H9 (cell line): ENCODE measurements around the gene IL1RN. TPM values are rescaled to one million over a fixed set of nuclear protein-coding genes. Genes with fewer than 3 reads are reported as not detected.
"Not testable (repeated sequence)": the region's sequence is repeated elsewhere in the genome, so short reads cannot be mapped to it uniquely, and the experiment has no call there.

ENCODE experiments used
- DNase-seq: peaks from one replicate; pipeline ENCODE4 v3.0.0-alpha.2; 2017
- H2AFZ ChIP-seq: one replicate; pipeline ENCODE4 v1.6.1; 2013; ENCODE audit warnings: mild to moderate bottlenecking, low read length, control low read depth, moderate library complexity
- H2AK5ac ChIP-seq: 2 replicates; pipeline ENCODE4 v1.6.1; 2013; ENCODE audit warnings: low read length, control low read depth, mixed read lengths; ENCODE audit not compliant: insufficient read length
- H2BK120ac ChIP-seq: one replicate; pipeline ENCODE4 v1.6.1; 2013; ENCODE audit warnings: low read depth, mild to moderate bottlenecking, low read length, control low read depth, inconsistent platforms; ENCODE audit not compliant: poor library complexity, severe bottlenecking
- H2BK12ac ChIP-seq: 2 replicates; pipeline ENCODE4 v1.6.1; 2013; ENCODE audit warnings: low read length, control low read depth, mixed read lengths, low read depth; ENCODE audit not compliant: insufficient read length
- H2BK15ac ChIP-seq: 2 replicates; pipeline ENCODE4 v1.6.1; 2013; ENCODE audit warnings: low read depth, low read length, control low read depth
- H2BK20ac ChIP-seq: one replicate; pipeline ENCODE4 v1.6.1; 2013; ENCODE audit warnings: low read depth, mild to moderate bottlenecking, low read length, control low read depth, inconsistent platforms; ENCODE audit not compliant: poor library complexity, severe bottlenecking
- H2BK5ac ChIP-seq: 2 replicates; pipeline ENCODE4 v1.6.1; 2013; ENCODE audit warnings: low read length, control low read depth, mixed read lengths; ENCODE audit not compliant: insufficient read length
- H3K14ac ChIP-seq: 2 replicates; pipeline ENCODE4 v1.6.1; 2013; ENCODE audit warnings: low read length, control low read depth; ENCODE audit not compliant: insufficient read depth
- H3K18ac ChIP-seq: 2 replicates; pipeline ENCODE4 v1.6.1; 2013; ENCODE audit warnings: low read depth, mild to moderate bottlenecking, mixed read lengths, low read length, control low read depth; ENCODE audit not compliant: insufficient read length
- H3K23ac ChIP-seq: 2 replicates; pipeline ENCODE4 v1.6.1; 2013; ENCODE audit warnings: low read length, control low read depth, mixed read lengths, low read depth; ENCODE audit not compliant: insufficient read length
- H3K23me2 ChIP-seq: 2 replicates; pipeline ENCODE4 v1.6.1; 2013; ENCODE audit warnings: low read depth, mild to moderate bottlenecking, mixed read lengths, low read length, control low read depth; ENCODE audit not compliant: insufficient read length, poor library complexity, severe bottlenecking
- H3K27ac ChIP-seq: 2 replicates; pipeline ENCODE4 v1.5.1; 2013; ENCODE audit warnings: low read length, control low read depth, mixed read lengths, low read depth; ENCODE audit not compliant: insufficient read length
- H3K27me3 ChIP-seq: 2 replicates; pipeline ENCODE4 v1.6.1; 2013; ENCODE audit warnings: low read length, control low read depth, inconsistent platforms; ENCODE audit not compliant: insufficient read depth
- H3K4ac ChIP-seq: 2 replicates; pipeline ENCODE4 v1.6.1; 2013; ENCODE audit warnings: low read depth, mild to moderate bottlenecking, control low read depth, inconsistent platforms, low read length, moderate library complexity
- H3K4me1 ChIP-seq: 2 replicates; pipeline ENCODE4 v1.6.1; 2013; ENCODE audit warnings: low read length, control low read depth, inconsistent platforms; ENCODE audit not compliant: insufficient read depth
- H3K4me2 ChIP-seq: 2 replicates; pipeline ENCODE4 v1.6.1; 2013; ENCODE audit warnings: low read length, control low read depth, mixed read lengths; ENCODE audit not compliant: insufficient read length, insufficient read depth
- H3K56ac ChIP-seq: 2 replicates; pipeline ENCODE4 v1.6.1; 2013; ENCODE audit warnings: low read depth, mild to moderate bottlenecking, mixed read lengths, low read length, control low read depth; ENCODE audit not compliant: insufficient read length
- H3K79me1 ChIP-seq: 2 replicates; pipeline ENCODE4 v1.6.1; 2013; ENCODE audit warnings: low read depth, mild to moderate bottlenecking, moderate library complexity, low read length, control low read depth, inconsistent platforms; ENCODE audit not compliant: insufficient read depth, poor library complexity, severe bottlenecking
- H3K79me2 ChIP-seq: 2 replicates; pipeline ENCODE4 v1.6.1; 2013; ENCODE audit warnings: low read length, control low read depth, inconsistent platforms; ENCODE audit not compliant: insufficient read depth
- H3K9ac ChIP-seq: 2 replicates; pipeline ENCODE4 v1.6.1; 2013; ENCODE audit warnings: low read length, control low read depth, mixed read lengths; ENCODE audit not compliant: insufficient read length; ENCODE audit errors: extremely low read depth
- H3K9me3 ChIP-seq: one replicate; pipeline ENCODE4 v1.6.1; 2013; ENCODE audit warnings: low read depth, low read length, inconsistent platforms; ENCODE audit not compliant: control insufficient read depth
- H3T11ph ChIP-seq: one replicate; pipeline ENCODE4 v1.6.1; 2013; ENCODE audit warnings: mild to moderate bottlenecking, low read length, control low read depth, inconsistent platforms
- H4K20me1 ChIP-seq: one replicate; pipeline ENCODE4 v1.6.1; 2013; ENCODE audit not compliant: control insufficient read depth, insufficient read length, insufficient read depth
- H4K5ac ChIP-seq: 2 replicates; pipeline ENCODE4 v1.6.1; 2013; ENCODE audit warnings: low read depth, mild to moderate bottlenecking, mixed read lengths, low read length, control low read depth; ENCODE audit not compliant: insufficient read length
- H4K8ac ChIP-seq: replicated peaks from 2 replicates; pipeline ENCODE4 v1.6.1; 2013; ENCODE audit warnings: low read length, control low read depth, mixed read lengths, low read depth; ENCODE audit not compliant: insufficient read length
- H4K91ac ChIP-seq: 2 replicates; pipeline ENCODE4 v1.6.1; 2013; ENCODE audit warnings: low read depth, mild to moderate bottlenecking, moderate library complexity, mixed read lengths, low read length, control low read depth; ENCODE audit not compliant: insufficient read length
- H3K27ac Mint-ChIP-seq, 3 experiments: 2 replicates in 2 of 3; 3 replicates in 1 of 3; pipeline ENCODE4 v1.8.0; 2020 to 2021; ENCODE audit warnings: mixed read lengths in 3 of 3, mild to moderate bottlenecking in 1 of 3, moderate library complexity in 1 of 3
- H3K27me3 Mint-ChIP-seq: 2 replicates; pipeline ENCODE4 v1.8.0; 2021; ENCODE audit warnings: low read depth, mild to moderate bottlenecking, moderate library complexity, mixed read lengths
- H3K36me3 Mint-ChIP-seq, 3 experiments: 2 replicates in 2 of 3; 3 replicates in 1 of 3; pipeline ENCODE4 v1.8.0; 2020 to 2021; ENCODE audit warnings: low read depth in 3 of 3, mixed read lengths in 3 of 3; ENCODE audit not compliant: insufficient read depth in 1 of 3
- H3K4me1 Mint-ChIP-seq, 2 experiments: 2 replicates each; pipeline ENCODE4 v1.8.0; 2020; ENCODE audit warnings: mixed read lengths in 2 of 2
- H3K4me3 Mint-ChIP-seq, 2 experiments: 2 replicates in 1 of 2; 3 replicates in 1 of 2; pipeline ENCODE4 v1.8.0; 2020 to 2021; ENCODE audit warnings: mild to moderate bottlenecking in 2 of 2, mixed read lengths in 2 of 2, moderate library complexity in 1 of 2
- H3K9me3 Mint-ChIP-seq, 2 experiments: 2 replicates in 1 of 2; 3 replicates in 1 of 2; pipeline ENCODE4 v1.8.0; 2020; ENCODE audit warnings: mild to moderate bottlenecking in 2 of 2, mixed read lengths in 2 of 2, moderate library complexity in 1 of 2
- WGBS: extraction: QIAGEN DNeasy Blood & Tissue Kit; methylation state at CpG from one replicate; pipeline ENCODE4 v1.1.7; 2013; ENCODE audit warnings: missing lambda C conversion rate, low lambda C conversion rate, mixed read lengths; ENCODE audit not compliant: insufficient read length; ENCODE audit errors: extremely low coverage; 5-methylcytosine and 5-hydroxymethylcytosine counted together
- total RNA-seq: library from RNA; stranded (reverse); gene quantifications from 2 replicates; pipeline ENCODE4 v1.2.1, GENCODE V29; 2021
- TF ChIP-seq, protein P1 (sequence below): fragments of 200-600 bp; sonication (generic); conservative IDR thresholded peaks from 3 replicates; pipeline ENCODE4 v1.8.0; 2021; ENCODE audit warnings: antibody characterized with exemption, mild to moderate bottlenecking

IL1RN gene
- total RNA-seq, 1 experiment from 2014 or later: not detected

DNA sequence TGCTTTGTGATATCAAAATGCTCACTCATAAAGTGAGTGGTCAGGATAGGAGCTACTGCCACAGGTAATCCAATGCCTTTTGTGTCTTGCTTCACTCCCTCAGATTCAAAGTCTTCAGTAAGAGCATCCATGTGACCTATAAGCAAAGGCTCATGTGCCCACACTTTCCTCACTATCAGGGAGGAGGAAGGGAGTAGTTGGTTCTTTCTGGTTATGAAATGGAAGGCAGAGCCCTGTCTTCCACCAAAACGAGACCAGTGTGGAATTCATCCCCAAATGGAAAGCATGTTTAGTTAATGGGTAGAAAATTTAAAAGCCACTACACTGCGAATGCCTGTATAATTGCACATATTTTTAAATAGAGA, 33.8 kb upstream of the IL1RN start:
- H2BK5ac ChIP-seq: no peak overlapping the region
- no peak overlapping the region for H3K27ac ChIP-seq
- H3K18ac ChIP-seq: no peak overlapping the region
- H4K5ac ChIP-seq: no peak overlapping the region
- no peaks in the 10 kb centered on the region for H4K20me1 ChIP-seq
- H4K8ac ChIP-seq: no peak overlapping the region
- Mint-ChIP-seq H3K4me1 (no peaks in the 10 kb centered on the region), H3K27me3 (peaks cover 22% of the 10 kb centered on the region), H3K36me3 (peaks cover 0 to 4% (median 0%) of the 10 kb centered on the region in 3 experiments; a peak in 1 of 7 replicates), H3K9me3 (peaks cover 23 to 35% of the 10 kb centered on the region in 2 experiments), H3K27ac (peak overlapping the region in 1 of 3 experiments; percentile 63; a peak in 1 of 7 replicates), H3K4me3 (no peak overlapping the region)
- H3K23me2 ChIP-seq: no peaks in the 10 kb centered on the region
- H3K4me1 ChIP-seq: no peaks in the 10 kb centered on the region
- no peak overlapping the region for H3K4me2 ChIP-seq
- WGBS: no CpG with 5 or more reads among the region's 2 CpGs
- no peaks in the 10 kb centered on the region for H3K79me2 ChIP-seq
- TF ChIP-seq, protein P1, sequence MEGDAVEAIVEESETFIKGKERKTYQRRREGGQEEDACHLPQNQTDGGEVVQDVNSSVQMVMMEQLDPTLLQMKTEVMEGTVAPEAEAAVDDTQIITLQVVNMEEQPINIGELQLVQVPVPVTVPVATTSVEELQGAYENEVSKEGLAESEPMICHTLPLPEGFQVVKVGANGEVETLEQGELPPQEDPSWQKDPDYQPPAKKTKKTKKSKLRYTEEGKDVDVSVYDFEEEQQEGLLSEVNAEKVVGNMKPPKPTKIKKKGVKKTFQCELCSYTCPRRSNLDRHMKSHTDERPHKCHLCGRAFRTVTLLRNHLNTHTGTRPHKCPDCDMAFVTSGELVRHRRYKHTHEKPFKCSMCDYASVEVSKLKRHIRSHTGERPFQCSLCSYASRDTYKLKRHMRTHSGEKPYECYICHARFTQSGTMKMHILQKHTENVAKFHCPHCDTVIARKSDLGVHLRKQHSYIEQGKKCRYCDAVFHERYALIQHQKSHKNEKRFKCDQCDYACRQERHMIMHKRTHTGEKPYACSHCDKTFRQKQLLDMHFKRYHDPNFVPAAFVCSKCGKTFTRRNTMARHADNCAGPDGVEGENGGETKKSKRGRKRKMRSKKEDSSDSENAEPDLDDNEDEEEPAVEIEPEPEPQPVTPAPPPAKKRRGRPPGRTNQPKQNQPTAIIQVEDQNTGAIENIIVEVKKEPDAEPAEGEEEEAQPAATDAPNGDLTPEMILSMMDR: no peak
- H2BK120ac ChIP-seq: no peak overlapping the region
- no peaks in the 10 kb centered on the region for H3K9me3 ChIP-seq
- H2BK20ac ChIP-seq: no peak overlapping the region
- no peak overlapping the region for H3K23ac ChIP-seq
- H2AK5ac ChIP-seq: no peak overlapping the region
- no peak overlapping the region for H3K9ac ChIP-seq
- H4K91ac ChIP-seq: no peak overlapping the region
- no peak overlapping the region for H2AFZ ChIP-seq
- H3K4ac ChIP-seq: no peak overlapping the region
- H3K14ac ChIP-seq: no peak overlapping the region
- H3K79me1 ChIP-seq: no peaks in the 10 kb centered on the region
- no peak for DNase-seq
- no peaks in the 10 kb centered on the region for H3K27me3 ChIP-seq
- no peak overlapping the region for H3K56ac ChIP-seq
- H3T11ph ChIP-seq: no peak overlapping the region
- no peak overlapping the region for H2BK12ac ChIP-seq
- H2BK15ac ChIP-seq: no peak overlapping the region

DNA sequence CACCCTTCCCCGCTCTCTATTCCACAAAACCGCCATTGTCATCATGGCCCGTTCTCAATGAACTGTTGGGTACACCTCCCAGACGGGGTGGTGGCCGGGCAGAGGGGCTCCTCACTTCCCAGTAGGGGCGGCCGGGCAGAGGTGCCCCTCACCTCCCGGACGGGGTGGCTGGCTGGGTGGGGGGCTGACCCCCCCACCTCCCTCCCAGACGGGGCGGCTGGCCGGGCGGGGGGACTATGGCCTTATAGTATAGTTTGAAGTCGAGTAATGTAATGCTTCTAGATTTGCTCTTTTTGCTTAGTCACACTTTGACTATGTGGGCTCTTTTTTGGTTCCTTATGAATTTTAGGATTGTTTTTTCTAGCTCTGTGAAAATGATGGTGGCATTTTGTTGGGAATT, 31.1 kb upstream of the IL1RN start:
- not testable (repeated sequence) for H2BK120ac ChIP-seq, H3K79me1 ChIP-seq, DNase-seq, H4K20me1 ChIP-seq, H3K23me2 ChIP-seq, H3K4me1 Mint-ChIP-seq, H3K27ac ChIP-seq, H3K4me2 ChIP-seq, H3K14ac ChIP-seq, H4K91ac ChIP-seq, H3T11ph ChIP-seq, H3K27me3 ChIP-seq, H3K4ac ChIP-seq, H3K9me3 ChIP-seq, H2AFZ ChIP-seq, H2BK12ac ChIP-seq, H3K18ac ChIP-seq, H3K4me1 ChIP-seq, H3K4me3 Mint-ChIP-seq, H2AK5ac ChIP-seq, H2BK15ac ChIP-seq, H3K36me3 Mint-ChIP-seq, H4K5ac ChIP-seq, H3K23ac ChIP-seq, H3K27ac Mint-ChIP-seq, H4K8ac ChIP-seq, H3K9ac ChIP-seq, H3K79me2 ChIP-seq, H2BK5ac ChIP-seq, H3K56ac ChIP-seq, H2BK20ac ChIP-seq
- H3K27me3 Mint-ChIP-seq: peaks cover 22% of the 10 kb centered on the region
- no CpG with 5 or more reads among the region's 14 CpGs for WGBS
- peaks cover 23 to 44% of the 10 kb centered on the region in 2 experiments for H3K9me3 Mint-ChIP-seq
